Transverse colon (tissue), 4 donors: ENCODE results near the gene NT5C2.

Experiments used
- CTCF ChIP-seq, 5 experiments: fragments of 200-600 bp in 3 of 5; fragments of 450-650 bp in 2 of 5; sonication (generic) in 3 of 5; IDR thresholded peaks; 1 replicate in 2 of 5; 2 replicates in 3 of 5; pipeline ENCODE4 v1.5.1; 2016 to 2017; ENCODE audit warnings: antibody characterized with exemption in 5 of 5, inconsistent platforms in 3 of 5, mild to moderate bottlenecking in 2 of 5, moderate library complexity in 1 of 5
- EP300 ChIP-seq: sonication (generic); formaldehyde crosslinking; IDR thresholded peaks from one replicate; pipeline ENCODE4 v1.6.1; 2017; ENCODE audit warnings: antibody characterized with exemption, low read depth
- POLR2A ChIP-seq: fragments of 450-650 bp; IDR thresholded peaks from one replicate; pipeline ENCODE4 v1.6.1; 2016; ENCODE audit warnings: antibody characterized with exemption, mild to moderate bottlenecking, moderate library complexity
- POLR2AphosphoS5 ChIP-seq, 3 donors: sonication (generic); formaldehyde crosslinking; IDR thresholded peaks; one replicate each; pipeline ENCODE4 v1.6.1; 2016; ENCODE audit warnings: antibody characterized with exemption in 3 of 3

- no peak for TF ChIP-seq CTCF (IDR thresholded peaks at IDR 0.05)
- no peak for TF ChIP-seq POLR2A
- no peak for TF ChIP-seq POLR2AphosphoS5 (IDR thresholded peaks at IDR 0.05)
- no peak for TF ChIP-seq EP300
Observed at GRCh38 chr10:103038570-103038969, 154.5 kb downstream of the NT5C2 start.
